Natural killer cell treated with Interleukin-12 subunit alpha and Interleukin-12 subunit beta and Interleukin-15 and Interleukin-18, amount 100 ng/mL, for 72 hours (primary cell): ENCODE data around the gene ALDH1A1. TPM values are rescaled to one million over a fixed set of nuclear protein-coding genes. Genes with fewer than 3 reads are reported as not detected.
"Not testable (repeated sequence)": the region's sequence is repeated elsewhere in the genome, so short reads cannot be mapped to it uniquely, and the experiment has no call there.

Source experiments
- ATAC-seq, 2 donors: fragments of 150-1000 bp; cut with Tn5 transposase in 1 of 2; sonication (Bioruptor Pico), chemical (Tn5 transposase) in 1 of 2; 2 replicates each; pipeline ENCODE4 v1.10.0; 2021
- DNase-seq: peaks from one replicate; pipeline ENCODE4 v3.0.0; 2022; ENCODE audit warnings: low spot score
- H3K27ac Mint-ChIP-seq, 2 donors: 1 replicate in 1 of 2; 2 replicates in 1 of 2; pipeline ENCODE4 v1.8.0; 2022; ENCODE audit warnings: mixed read lengths in 2 of 2, mild to moderate bottlenecking in 1 of 2, moderate library complexity in 1 of 2
- H3K27me3 Mint-ChIP-seq, 2 donors: 1 replicate in 1 of 2; 2 replicates in 1 of 2; pipeline ENCODE4 v1.8.0; 2022; ENCODE audit warnings: mixed read lengths in 2 of 2
- H3K36me3 Mint-ChIP-seq: one replicate; pipeline ENCODE4 v1.8.0; 2022; ENCODE audit warnings: mixed read lengths
- H3K4me1 Mint-ChIP-seq, 2 donors: 1 replicate in 1 of 2; 2 replicates in 1 of 2; pipeline ENCODE4 v1.8.0; 2022; ENCODE audit warnings: low read depth in 2 of 2, mixed read lengths in 2 of 2, mild to moderate bottlenecking in 1 of 2
- H3K4me3 Mint-ChIP-seq: one replicate; pipeline ENCODE4 v1.8.0; 2022; ENCODE audit warnings: mixed read lengths
- H3K9me3 Mint-ChIP-seq: 2 replicates; pipeline ENCODE4 v1.8.0; 2022; ENCODE audit warnings: mixed read lengths
- total RNA-seq, 2 donors: library from RNA; stranded (reverse); gene quantifications; one replicate each; pipeline ENCODE4 v1.2.3, GENCODE V29; 2022

Gene ALDH1A1
- total RNA-seq, 2 donors from 2014 or later: not detected

GRCh38 chr9:72880821-72881220 is 72.0 kb downstream of the ALDH1A1 start:
- Mint-ChIP-seq H3K27ac (no peak overlapping the region), H3K4me1 (no peaks in the 10 kb centered on the region), H3K36me3 (no peaks in the 10 kb centered on the region), H3K9me3 (no peaks in the 10 kb centered on the region), H3K4me3 (no peak overlapping the region), H3K27me3 (peaks cover 0 to 3% of the 10 kb centered on the region in 2 donors)
- ATAC-seq: peak in 1 of 2 donors; percentile 15
- no peak for DNase-seq

GRCh38 chr9:72875221-72875620 is 77.6 kb downstream of the ALDH1A1 start:
- H3K9me3 Mint-ChIP-seq: no peaks in the 10 kb centered on the region
- peaks cover 7 to 14% of the 10 kb centered on the region in 2 donors for H3K27me3 Mint-ChIP-seq
- H3K27ac Mint-ChIP-seq: no peak overlapping the region
- ATAC-seq: no peak
- no peak for DNase-seq
- H3K4me1 Mint-ChIP-seq: no peaks in the 10 kb centered on the region
- H3K36me3 Mint-ChIP-seq: no peaks in the 10 kb centered on the region
- H3K4me3 Mint-ChIP-seq: no peak overlapping the region

- no peak overlapping the region for H3K4me3 Mint-ChIP-seq
- no peak overlapping the region for H3K27ac Mint-ChIP-seq
- DNase-seq (no peak), ATAC-seq (no peak)
- no peaks in the 10 kb centered on the region for H3K36me3 Mint-ChIP-seq
- no peaks in the 10 kb centered on the region for H3K4me1 Mint-ChIP-seq
- H3K27me3 Mint-ChIP-seq: peaks cover 9 to 14% of the 10 kb centered on the region in 2 donors
- no peaks in the 10 kb centered on the region for H3K9me3 Mint-ChIP-seq
Measured at GRCh38 chr9:72874344-72874743, 78.5 kb downstream of the ALDH1A1 start.

- Mint-ChIP-seq H3K36me3 (no peaks in the 10 kb centered on the region), H3K27me3 (peaks cover 10 to 14% of the 10 kb centered on the region in 2 donors)
Measured at GRCh38 chr9:72873456-72873855, 79.4 kb downstream of the ALDH1A1 start.

DNA sequence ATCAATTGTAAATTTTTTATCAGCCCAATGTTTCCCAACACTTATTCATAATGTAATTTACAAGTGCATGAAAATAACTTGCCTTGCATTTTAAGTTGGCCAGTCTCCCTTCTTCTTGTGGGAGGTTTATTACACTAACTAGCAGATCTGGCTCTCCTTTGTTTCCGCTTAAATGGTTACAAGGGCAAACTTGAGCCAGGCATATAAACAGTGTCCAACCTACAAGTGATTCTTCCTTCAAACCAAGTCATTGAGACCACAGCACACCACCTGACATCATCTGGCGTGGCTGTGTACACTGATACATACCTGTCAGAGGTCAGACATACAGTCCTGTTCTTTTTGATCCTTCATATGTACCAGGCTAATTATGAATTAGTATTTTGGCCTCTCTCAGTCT is 80.1 kb downstream of the ALDH1A1 start:
- Mint-ChIP-seq H3K36me3 (no peaks in the 10 kb centered on the region), H3K27ac (no peak overlapping the region), H3K4me1 (no peaks in the 10 kb centered on the region), H3K27me3 (peaks cover 9 to 22% of the 10 kb centered on the region in 2 donors), H3K4me3 (no peak overlapping the region), H3K9me3 (no peaks in the 10 kb centered on the region)
- ATAC-seq (no peak), DNase-seq (no peak)

More at GRCh38 chr9:72873456-72873855, 79.4 kb downstream of the ALDH1A1 start:
- H3K4me1 Mint-ChIP-seq: no peaks in the 10 kb centered on the region
- no peak for ATAC-seq
- H3K9me3 Mint-ChIP-seq: no peaks in the 10 kb centered on the region
- no peak overlapping the region for H3K27ac Mint-ChIP-seq
- H3K4me3 Mint-ChIP-seq: no peak overlapping the region
- DNase-seq: no peak

DNA sequence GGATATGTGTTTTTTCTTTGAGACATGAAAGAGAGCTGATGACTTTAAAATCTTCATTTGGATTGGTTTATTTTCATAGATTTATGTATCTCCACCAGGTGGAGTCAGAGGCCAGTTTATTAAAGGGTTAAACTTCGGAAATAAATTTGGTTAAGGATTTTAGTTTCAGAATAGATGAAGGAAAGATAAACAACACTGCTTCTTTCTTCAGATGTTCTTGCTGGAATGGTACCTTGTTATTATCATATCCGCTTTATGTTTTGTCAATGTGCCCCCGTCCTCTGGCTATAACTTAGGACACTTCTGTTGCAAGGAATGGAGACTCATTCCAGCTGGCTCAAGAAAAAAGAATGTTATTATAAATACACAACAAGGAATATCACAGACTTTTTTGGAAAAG is 81.2 kb downstream of the ALDH1A1 start:
- ATAC-seq: no peak
- H3K9me3 Mint-ChIP-seq: no peaks in the 10 kb centered on the region
- no peaks in the 10 kb centered on the region for H3K36me3 Mint-ChIP-seq
- no peak for DNase-seq
- no peak overlapping the region for H3K27ac Mint-ChIP-seq
- H3K4me3 Mint-ChIP-seq: no peak overlapping the region
- no peaks in the 10 kb centered on the region for H3K4me1 Mint-ChIP-seq
- H3K27me3 Mint-ChIP-seq: peaks cover 12 to 32% of the 10 kb centered on the region in 2 donors

GRCh38 chr9:72864327-72864726 is 88.5 kb downstream of the ALDH1A1 start:
- H3K27ac Mint-ChIP-seq: no peak overlapping the region
- no peaks in the 10 kb centered on the region for H3K4me1 Mint-ChIP-seq
- peaks cover 7 to 47% of the 10 kb centered on the region in 2 donors for H3K27me3 Mint-ChIP-seq
- DNase-seq: no peak
- H3K4me3 Mint-ChIP-seq: no peak overlapping the region
- H3K9me3 Mint-ChIP-seq: no peaks in the 10 kb centered on the region
- no peaks in the 10 kb centered on the region for H3K36me3 Mint-ChIP-seq
- ATAC-seq: no peak

DNA sequence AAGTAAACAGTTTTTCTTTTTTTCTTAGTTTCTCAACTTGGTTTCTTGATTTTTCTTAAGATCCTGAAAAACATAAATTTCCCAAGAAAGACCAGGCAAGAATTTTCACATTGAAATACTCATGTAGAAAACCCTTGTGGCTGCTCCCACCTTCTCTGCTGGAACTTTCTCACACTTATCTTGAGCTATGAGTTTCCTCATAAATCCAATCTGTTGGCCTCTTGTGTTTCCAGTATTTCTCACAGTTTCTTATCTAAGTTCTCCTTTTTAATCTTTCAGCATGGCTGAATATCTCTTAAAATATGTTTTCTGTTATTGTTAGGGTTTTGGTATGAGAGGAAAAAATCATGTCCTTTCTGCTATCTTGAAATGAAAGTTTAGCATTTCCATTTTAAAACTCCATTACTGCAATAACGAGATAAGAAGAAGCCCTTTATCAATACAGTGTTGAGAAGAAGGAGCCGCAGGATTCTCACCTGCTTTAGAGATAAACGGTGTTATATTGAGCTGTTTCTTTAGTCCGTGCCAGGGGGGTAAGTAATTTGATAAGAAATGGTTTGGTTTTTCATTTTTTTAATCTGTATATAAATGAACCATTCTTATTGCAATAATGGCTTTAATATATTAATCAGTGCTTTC is 89.3 kb downstream of the ALDH1A1 start:
- Mint-ChIP-seq H3K4me1 (no peaks in the 10 kb centered on the region), H3K27ac (no peak overlapping the region), H3K9me3 (no peaks in the 10 kb centered on the region), H3K4me3 (no peak overlapping the region), H3K27me3 (peaks cover 6 to 47% of the 10 kb centered on the region in 2 donors), H3K36me3 (no peaks in the 10 kb centered on the region)
- ATAC-seq: no peak
- DNase-seq: no peak

- not testable (repeated sequence) for DNase-seq, H3K9me3 Mint-ChIP-seq, H3K4me1 Mint-ChIP-seq, ATAC-seq, H3K27ac Mint-ChIP-seq, H3K4me3 Mint-ChIP-seq, H3K36me3 Mint-ChIP-seq
- H3K27me3 Mint-ChIP-seq: peaks cover 4 to 39% of the 10 kb centered on the region in 2 donors
Measured at GRCh38 chr9:72862788-72863187, 90.1 kb downstream of the ALDH1A1 start.

DNA sequence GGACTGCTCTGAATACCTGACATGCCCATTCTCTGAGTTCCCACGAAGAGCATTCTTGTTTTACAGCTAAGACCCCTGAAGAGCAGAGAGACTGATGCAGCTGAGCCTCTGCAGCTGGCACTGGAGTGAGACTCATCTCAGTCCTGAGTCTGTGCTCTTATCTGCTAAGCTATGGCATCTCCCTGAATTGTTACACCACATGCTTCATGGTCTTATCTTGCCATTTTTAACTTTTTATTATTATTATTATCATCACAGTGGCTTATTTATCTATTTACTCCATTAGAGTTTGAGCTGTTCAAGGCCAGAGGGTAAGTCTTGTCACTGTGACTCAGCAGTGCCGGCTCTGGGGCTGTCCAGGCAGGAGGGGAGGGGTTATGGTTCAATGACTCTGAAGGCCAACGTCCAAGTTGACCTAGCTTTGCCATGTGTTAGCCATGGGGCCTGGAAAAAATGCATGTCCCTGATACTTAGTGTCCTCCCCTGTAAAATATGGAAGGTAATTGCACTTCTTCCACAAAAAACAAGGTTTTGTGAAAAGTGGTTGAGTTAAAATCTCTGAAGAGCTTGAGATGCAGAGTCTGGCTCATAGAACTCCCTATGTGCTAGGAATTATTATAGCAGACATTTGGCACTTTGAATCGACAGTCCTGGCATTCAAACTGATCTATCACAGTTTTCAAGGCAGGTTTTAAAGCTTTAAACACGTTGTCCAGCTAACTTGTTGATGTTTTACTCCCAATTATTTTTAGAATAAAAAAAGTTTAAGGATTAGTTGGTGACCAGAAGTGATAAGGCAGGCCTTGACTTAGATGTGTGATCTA is 94.6 kb downstream of the ALDH1A1 start:
- Mint-ChIP-seq H3K4me3 (no peak overlapping the region), H3K27me3 (peaks cover 8 to 18% of the 10 kb centered on the region in 2 donors), H3K27ac (no peak overlapping the region), H3K9me3 (no peaks in the 10 kb centered on the region), H3K36me3 (no peaks in the 10 kb centered on the region), H3K4me1 (no peaks in the 10 kb centered on the region)
- DNase-seq: no peak
- peak in 1 of 2 donors; percentile 56 for ATAC-seq

GRCh38 chr9:72857624-72857996 is 95.2 kb downstream of the ALDH1A1 start:
- no peaks in the 10 kb centered on the region for H3K4me1 Mint-ChIP-seq
- H3K9me3 Mint-ChIP-seq: no peaks in the 10 kb centered on the region
- ATAC-seq: no peak
- no peak overlapping the region for H3K4me3 Mint-ChIP-seq
- no peaks in the 10 kb centered on the region for H3K36me3 Mint-ChIP-seq
- DNase-seq: no peak
- H3K27me3 Mint-ChIP-seq: peaks cover 6 to 12% of the 10 kb centered on the region in 2 donors
- H3K27ac Mint-ChIP-seq: no peak overlapping the region

DNA sequence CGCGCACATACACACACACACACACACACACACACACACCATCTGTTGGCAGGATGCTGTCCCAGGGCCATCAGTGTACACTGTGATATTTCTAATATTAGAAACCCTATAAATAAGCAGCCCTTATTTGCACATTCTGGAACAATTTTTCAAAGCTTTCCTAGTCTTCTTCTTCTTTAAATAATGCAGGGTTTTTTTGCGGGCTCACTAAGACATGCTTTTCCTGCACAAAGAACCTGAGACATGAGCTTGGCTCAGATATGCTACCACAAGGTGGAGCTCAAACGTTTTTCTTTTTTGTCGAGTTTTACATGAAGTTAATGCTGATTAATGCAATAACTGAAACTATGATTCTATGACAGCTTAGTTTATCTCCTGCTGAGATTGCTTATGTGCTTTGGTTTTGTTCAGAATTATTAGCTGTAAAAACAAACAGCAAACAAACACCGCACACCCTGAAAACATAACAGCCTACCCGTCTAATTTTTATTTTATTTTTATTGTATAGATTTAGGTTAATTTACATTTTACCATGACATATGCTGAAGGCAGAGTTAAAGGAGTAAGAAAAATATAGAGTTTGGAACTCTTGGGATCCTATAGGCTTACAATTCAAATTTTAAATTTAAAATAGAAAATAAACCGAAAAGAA is 95.8 kb downstream of the ALDH1A1 start:
- DNase-seq (no peak), ATAC-seq (no peak)
- Mint-ChIP-seq H3K9me3 (no peaks in the 10 kb centered on the region), H3K36me3 (no peaks in the 10 kb centered on the region), H3K4me1 (no peaks in the 10 kb centered on the region), H3K27ac (no peak overlapping the region), H3K27me3 (peaks cover 6 to 7% of the 10 kb centered on the region in 2 donors), H3K4me3 (no peak overlapping the region)

GRCh38 chr9:72855890-72856523 is 96.8 kb downstream of the ALDH1A1 start:
- Mint-ChIP-seq H3K27me3 (peaks cover 6 to 7% of the 10 kb centered on the region in 2 donors), H3K36me3 (no peaks in the 10 kb centered on the region), H3K4me1 (no peaks in the 10 kb centered on the region), H3K27ac (no peak overlapping the region), H3K9me3 (no peaks in the 10 kb centered on the region), H3K4me3 (no peak overlapping the region)
- ATAC-seq (no peak), DNase-seq (no peak)
